A673 (cell line): Measurements from ENCODE around the gene SCAP.

Experiments used
- CTCF ChIP-seq: fragments of 300-800, 200-600 bp; sonication (generic); conservative IDR thresholded peaks from 2 replicates; pipeline ENCODE4 v1.5.1; 2017; ENCODE audit warnings: low read depth, mild to moderate bottlenecking, antibody characterized with exemption, low read length, moderate library complexity, mixed read lengths
- EZH2 ChIP-seq: fragments of 200-600 bp; sonication (generic); IDR thresholded peaks from 2 replicates; pipeline ENCODE4 v1.6.1; 2017; ENCODE audit warnings: borderline replicate concordance, low read depth, mild to moderate bottlenecking, mixed read lengths, antibody characterized with exemption, low read length; ENCODE audit not compliant: poor library complexity, severe bottlenecking

- TF ChIP-seq EZH2 (no peak), CTCF (no peak)
Observed at GRCh38 chr3:47433796-47434195, 41.9 kb downstream of the SCAP start.
